Lower lobe of right lung (tissue), 2 donors: ENCODE measurements around the gene TANGO6. TPM values are rescaled to one million over a fixed set of nuclear protein-coding genes. Genes with fewer than 3 reads are reported as not detected.
A peak's percentile ranks its signal among the peaks of the same experiment; 100 is the strongest.

Experiments used
- ATAC-seq, 2 donors: fragments of 200-7000 bp; cut with Tn5 transposase; one replicate each; pipeline ENCODE4 v1.9.1; 2020 to 2022; ENCODE audit warnings: mild to moderate bottlenecking in 2 of 2, moderate library complexity in 2 of 2
- DNase-seq: peaks from one replicate; pipeline ENCODE4 v3.0.0-alpha.2; 2020
- H3K27ac ChIP-seq: fragments of 200-600 bp; one replicate; pipeline ENCODE4 v1.8.0; 2022
- H3K27me3 ChIP-seq: fragments of 200-600 bp; one replicate; pipeline ENCODE4 v1.8.0; 2022; ENCODE audit warnings: low read depth
- H3K36me3 ChIP-seq: fragments of 200-600 bp; one replicate; pipeline ENCODE4 v1.8.0; 2022; ENCODE audit warnings: mild to moderate bottlenecking
- H3K4me1 ChIP-seq: fragments of 200-600 bp; one replicate; pipeline ENCODE4 v1.8.0; 2022
- H3K4me3 ChIP-seq: fragments of 200-600 bp; one replicate; pipeline ENCODE4 v1.8.0; 2022; ENCODE audit warnings: mild to moderate bottlenecking
- H3K9me3 ChIP-seq: fragments of 200-600 bp; one replicate; pipeline ENCODE4 v1.8.0; 2022
- CTCF ChIP-seq: fragments of 200-600 bp; IDR thresholded peaks from one replicate; pipeline ENCODE4 v1.8.0; 2022; ENCODE audit warnings: antibody characterized with exemption, mild to moderate bottlenecking
- intact Hi-C: fragments of 100-400 bp; cut with DNase I; formaldehyde crosslinking; loops from one replicate; pipeline ENCODE4 v1.11.0; 2022
- total RNA-seq: library from RNA; stranded (reverse); fragmentation: NEBNext Ultra II Directional; extraction: Animal tissue kit (Norgen Biotek cat#: 25700); gene quantifications from one replicate; pipeline ENCODE4 v1.2.1, GENCODE V29; 2021
- donor health status: DM: no; HTN: yes; CAD: no; lungs with severe emphysema.

TANGO6 gene
- total RNA-seq, 1 donor from 2014 or later: 20.4 TPM

- no peaks in the 10 kb centered on the region for H3K9me3 ChIP-seq
- H3K36me3 ChIP-seq: no peaks in the 10 kb centered on the region
- peaks cover 14% of the 10 kb centered on the region for H3K4me1 ChIP-seq
- no peak overlapping the region for H3K4me3 ChIP-seq
- no peak overlapping the region for H3K27ac ChIP-seq
- intact Hi-C loops: no loop called here
- no peaks in the 10 kb centered on the region for H3K27me3 ChIP-seq
- TF ChIP-seq CTCF: no peak
- DNase-seq: no peak
- no peak for ATAC-seq
Observed at GRCh38 chr16:68991075-68991474, 147.7 kb downstream of the TANGO6 start.

GRCh38 chr16:68992521-68992920 lies 149.2 kb downstream of the TANGO6 start:
- intact Hi-C loops: no loop called here

GRCh38 chr16:68993456-68993855 lies 150.1 kb downstream of the TANGO6 start:
- H3K9me3 ChIP-seq: no peaks in the 10 kb centered on the region
- no peaks in the 10 kb centered on the region for H3K36me3 ChIP-seq
- no peak for DNase-seq
- peaks cover 14% of the 10 kb centered on the region for H3K4me1 ChIP-seq
- ATAC-seq: no peak
- no peak overlapping the region for H3K4me3 ChIP-seq
- no peak overlapping the region for H3K27ac ChIP-seq
- intact Hi-C loops: no loop called here
- no peak for TF ChIP-seq CTCF
- no peaks in the 10 kb centered on the region for H3K27me3 ChIP-seq

More at GRCh38 chr16:68992521-68992920, 149.2 kb downstream of the TANGO6 start:
- no peak for TF ChIP-seq CTCF
- Histone ChIP-seq H3K27me3 (no peaks in the 10 kb centered on the region), H3K4me3 (no peak overlapping the region), H3K36me3 (no peaks in the 10 kb centered on the region), H3K27ac (no peak overlapping the region), H3K9me3 (no peaks in the 10 kb centered on the region), H3K4me1 (peaks cover 14% of the 10 kb centered on the region)
- ATAC-seq (no peak), DNase-seq (no peak)

- H3K27ac ChIP-seq: no peak overlapping the region
- peak; percentile 69 to 94 for ATAC-seq
- H3K4me3 ChIP-seq: no peak overlapping the region
- peaks cover 14% of the 10 kb centered on the region for H3K4me1 ChIP-seq
- no peaks in the 10 kb centered on the region for H3K36me3 ChIP-seq
- H3K27me3 ChIP-seq: no peaks in the 10 kb centered on the region
- no peak for TF ChIP-seq CTCF
- H3K9me3 ChIP-seq: no peaks in the 10 kb centered on the region
- DNase-seq: no peak
- intact Hi-C loops: no loop called here
Observed at GRCh38 chr16:68993885-68994284, 150.6 kb downstream of the TANGO6 start.

- TF ChIP-seq CTCF: no peak
- H3K36me3 ChIP-seq: no peaks in the 10 kb centered on the region
- no peak for DNase-seq
- H3K27ac ChIP-seq: no peak overlapping the region
- no peaks in the 10 kb centered on the region for H3K27me3 ChIP-seq
- H3K4me3 ChIP-seq: no peak overlapping the region
- H3K4me1 ChIP-seq: peaks cover 14% of the 10 kb centered on the region
- ATAC-seq: peak in 1 of 2 donors; percentile 50
- intact Hi-C loops: no loop called here
- H3K9me3 ChIP-seq: no peaks in the 10 kb centered on the region
Observed at GRCh38 chr16:68994324-68994723, 151.0 kb downstream of the TANGO6 start.
